Hepatic stellate cell (primary cell): ENCODE data around the gene SNX8.

Experiments
- DNase-seq: peaks from one replicate; pipeline ENCODE4 v3.0.0; 2011; ENCODE audit warnings: low spot score

SNX8 gene

GRCh38 chr7:2260820-2261219 lies 53.4 kb downstream of the SNX8 start:
- DNase-seq: no peak

DNA sequence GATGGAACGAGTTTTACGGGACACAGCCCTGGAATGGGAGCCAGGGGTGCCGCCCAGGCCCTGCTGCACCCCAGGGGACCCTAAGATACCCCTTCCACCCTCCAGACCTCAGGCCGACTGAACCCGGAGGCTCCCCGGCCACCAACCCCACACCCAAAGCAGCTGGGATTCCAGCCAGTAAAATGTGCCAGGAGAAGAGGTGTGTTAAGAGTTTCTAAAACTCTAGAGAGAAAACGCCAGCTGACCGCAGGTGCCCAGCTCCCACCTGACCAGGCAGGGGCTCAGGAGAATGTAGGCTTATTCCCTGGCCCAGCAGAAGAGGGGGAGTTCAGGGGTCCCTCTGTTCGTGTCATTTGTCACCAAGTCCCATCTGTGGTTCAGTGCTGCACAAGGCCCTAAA lies 54.8 kb downstream of the SNX8 start:
- DNase-seq: no peak

- DNase-seq: no peak
These were observed 55.4 kb downstream of the SNX8 start for GRCh38 chr7:2258661-2259365.

DNA sequence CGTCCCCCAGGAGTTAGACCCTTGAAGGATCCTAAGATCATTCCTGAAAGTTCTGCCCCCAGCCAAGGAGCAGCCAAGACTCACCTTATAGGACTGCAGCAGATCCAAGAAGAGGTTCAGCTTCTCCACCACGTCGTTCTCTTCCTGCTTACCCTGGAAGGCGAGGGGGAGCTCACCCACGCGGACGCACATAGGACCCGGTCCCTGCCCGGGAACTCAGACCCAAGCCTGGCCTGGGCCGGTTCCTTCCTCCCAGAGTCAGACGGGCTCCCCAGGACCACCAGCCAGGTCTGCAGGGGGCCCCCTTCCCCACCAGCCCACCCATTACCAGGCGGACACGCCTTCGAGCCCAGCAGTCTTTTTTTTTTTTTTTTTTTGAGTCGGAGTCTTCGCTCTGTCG lies 56.6 kb downstream of the SNX8 start:
- no peak for DNase-seq

DNA sequence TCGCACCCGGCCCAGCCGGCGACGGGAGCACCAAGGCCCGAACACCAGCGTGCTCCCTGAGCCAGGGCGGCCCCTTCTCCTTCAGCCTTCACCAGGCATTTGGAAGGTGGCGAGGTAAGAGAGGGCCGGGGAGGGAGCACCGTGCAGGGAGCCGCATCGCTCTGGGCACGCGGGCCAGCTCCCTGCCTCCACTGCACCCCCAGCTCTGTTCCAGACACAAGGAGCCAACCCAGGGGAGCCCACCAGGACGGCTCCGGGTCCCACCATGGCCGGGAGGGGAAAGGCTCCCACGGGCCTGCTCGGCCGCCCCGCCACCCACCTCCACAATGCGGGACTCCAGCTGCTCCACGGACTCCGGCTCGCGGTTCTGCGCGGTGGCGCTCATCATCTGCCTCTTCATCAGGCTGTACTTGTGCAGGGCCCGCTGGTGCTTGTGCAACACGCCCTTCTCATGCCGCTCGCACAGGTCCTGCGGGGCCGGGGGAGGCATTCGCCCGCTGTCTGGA lies 57.1 kb downstream of the SNX8 start:
- DNase-seq: no peak

- no peak for DNase-seq
These were observed 57.8 kb downstream of the SNX8 start for GRCh38 chr7:2256306-2257045.

- no peak for DNase-seq
These were observed 58.8 kb downstream of the SNX8 start for GRCh38 chr7:2255145-2256139.

DNA sequence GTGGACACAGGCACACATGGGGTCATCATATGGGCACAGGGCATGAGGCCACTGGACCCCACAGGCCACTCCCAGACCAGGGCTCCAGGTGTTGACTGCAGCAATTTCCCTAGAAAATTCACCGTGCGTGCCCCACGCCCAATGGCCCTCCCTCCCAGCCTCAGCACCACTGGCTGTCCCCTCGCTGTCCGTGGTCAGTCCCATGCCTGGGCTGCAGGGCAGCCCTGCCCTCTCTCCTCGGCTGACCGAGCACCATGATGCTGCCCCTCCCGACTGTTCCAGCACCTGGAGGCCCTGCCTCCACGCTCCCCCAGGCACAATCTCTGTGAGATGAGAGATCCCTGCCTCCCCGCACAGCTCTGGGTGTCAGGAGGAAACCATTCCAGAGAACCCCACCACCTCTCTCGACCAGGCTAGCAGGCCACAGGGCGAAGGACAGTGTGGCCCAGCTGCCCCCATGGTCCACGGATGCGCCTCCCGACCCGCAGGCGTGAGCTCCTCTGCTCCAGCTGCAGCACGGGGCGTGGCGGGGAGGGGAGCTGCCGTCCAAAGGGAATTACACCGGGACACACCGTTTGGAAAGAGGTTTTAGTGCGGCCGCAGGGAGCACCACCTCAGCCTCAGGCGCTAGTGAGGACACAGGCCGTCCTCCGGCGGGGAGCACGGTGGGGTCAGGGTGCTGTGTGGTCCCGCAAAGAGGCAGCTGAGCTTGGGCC lies 59.7 kb downstream of the SNX8 start:
- no peak for DNase-seq

GRCh38 chr7:2253525-2254244 lies 60.6 kb downstream of the SNX8 start:
- DNase-seq: no peak

- DNase-seq: no peak
These were observed 61.2 kb downstream of the SNX8 start for GRCh38 chr7:2253021-2253420.

- no peak for DNase-seq
These were observed 62.1 kb downstream of the SNX8 start for GRCh38 chr7:2251841-2252771.

GRCh38 chr7:2251381-2251780 lies 62.9 kb downstream of the SNX8 start:
- no peak for DNase-seq

DNA sequence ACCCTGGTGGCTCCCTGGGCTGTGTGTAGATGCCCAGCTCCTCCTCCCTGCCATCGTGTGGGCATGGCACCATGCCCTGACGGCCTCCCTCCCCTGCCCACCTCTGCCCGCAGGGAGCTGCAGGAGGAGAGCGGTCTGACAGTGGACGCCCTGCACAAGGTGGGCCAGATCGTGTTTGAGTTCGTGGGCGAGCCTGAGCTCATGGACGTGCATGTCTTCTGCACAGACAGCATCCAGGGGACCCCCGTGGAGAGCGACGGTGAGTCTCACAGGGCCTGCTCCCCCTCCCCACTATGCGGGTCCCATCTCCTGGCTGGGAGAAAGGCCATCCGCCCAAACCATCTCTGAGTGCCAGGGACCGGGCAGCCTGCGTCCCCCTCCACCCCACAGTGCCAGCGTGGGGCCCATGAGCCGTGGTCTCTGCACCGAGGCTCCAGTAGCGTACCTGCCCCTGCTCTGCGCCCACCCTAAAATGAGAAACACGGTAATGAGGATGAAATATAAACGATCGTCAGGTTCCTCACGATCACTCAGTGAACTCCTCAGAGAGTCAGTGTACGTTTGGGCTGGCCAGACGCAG lies 64.4 kb downstream of the SNX8 start:
- no peak for DNase-seq

- DNase-seq: peak; percentile 99
These were observed 65.1 kb downstream of the SNX8 start for GRCh38 chr7:2248984-2249694.

GRCh38 chr7:2247141-2247995 lies 66.9 kb downstream of the SNX8 start:
- DNase-seq: peak; percentile 54

DNA sequence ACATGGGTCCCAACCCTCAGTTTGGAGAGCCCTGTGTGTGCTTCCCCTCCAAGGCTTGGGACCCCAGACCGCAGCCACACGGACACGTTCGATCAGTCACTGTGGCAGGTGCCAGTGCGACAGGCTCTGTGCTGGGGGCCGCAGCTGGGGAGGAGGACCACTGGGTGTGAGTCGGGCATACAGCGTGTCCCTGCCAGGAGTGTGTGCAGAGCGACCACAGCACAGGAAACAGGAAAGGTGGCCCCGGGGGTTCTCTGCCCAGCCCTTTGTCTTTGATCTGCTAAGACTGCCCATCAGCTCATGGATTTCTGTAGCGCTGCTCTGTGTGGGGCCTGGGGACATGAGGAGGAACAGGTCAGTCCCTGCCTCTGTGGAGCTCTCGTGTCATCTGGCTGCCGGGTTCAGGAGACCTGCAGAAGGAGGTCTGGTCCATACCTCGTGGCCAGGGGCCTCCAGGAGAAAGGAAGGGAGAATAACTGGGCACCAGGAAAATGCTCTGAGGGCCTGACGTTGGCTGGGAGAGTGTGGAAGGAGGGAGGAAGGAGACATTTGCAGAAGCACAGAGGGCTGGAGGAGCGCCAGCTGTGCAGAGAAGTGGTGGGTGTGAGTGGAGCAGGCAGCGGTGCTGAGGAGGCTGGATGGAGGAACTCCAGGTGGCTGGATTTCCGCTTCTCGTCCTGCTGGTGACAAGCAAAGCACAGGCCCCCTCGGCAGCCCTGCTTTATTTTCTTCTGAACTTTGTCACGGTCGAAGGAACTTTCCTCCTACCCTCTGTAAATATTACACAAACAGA lies 68.2 kb downstream of the SNX8 start:
- DNase-seq: no peak

DNA sequence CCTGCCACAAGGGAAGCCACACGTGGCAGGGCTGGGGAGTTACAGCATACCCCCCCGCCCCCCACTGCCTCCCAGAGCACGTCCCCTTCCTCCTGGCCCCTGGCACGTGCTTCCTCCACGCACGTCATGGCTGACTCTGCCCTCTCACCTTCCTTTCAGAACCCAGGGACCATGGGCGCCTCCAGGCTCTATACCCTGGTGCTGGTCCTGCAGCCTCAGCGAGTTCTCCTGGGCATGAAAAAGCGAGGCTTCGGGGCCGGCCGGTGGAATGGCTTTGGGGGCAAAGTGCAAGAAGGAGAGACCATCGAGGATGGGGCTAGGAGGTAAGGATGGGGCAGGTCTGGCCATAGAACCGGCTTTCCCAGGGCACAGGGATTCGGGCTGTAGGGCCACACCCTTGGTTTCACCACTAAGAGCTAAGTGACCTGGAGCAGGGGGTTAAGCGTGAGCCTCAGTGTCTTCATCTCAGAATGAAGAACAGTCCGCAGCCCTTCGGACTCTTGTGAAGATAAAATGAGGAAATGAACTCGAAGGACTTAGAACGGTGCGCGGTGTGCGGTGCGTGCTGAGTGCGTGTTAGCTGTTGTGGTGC lies 69.7 kb downstream of the SNX8 start:
- no peak for DNase-seq
